IMR-90 (cell line): Measurements from ENCODE around the gene MOSPD3. TPM values are rescaled to one million over a fixed set of nuclear protein-coding genes. Genes with fewer than 3 reads are reported as not detected.
A peak's percentile ranks its signal among the peaks of the same experiment; 100 is the strongest.

Source experiments
- ATAC-seq: fragments of 200-7000 bp; cut with Tn5 transposase; 2 replicates; pipeline ENCODE4 v1.9.1; 2020; ENCODE audit warnings: low read depth, mild to moderate bottlenecking, moderate library complexity
- BruUV-seq: library from RNA; stranded (reverse); fragments of 400-500 nt; replicated peaks from 2 replicates; lab custom pipeline; 2021; lab: Mats Ljungman, UMichigan
- CTCF ChIA-PET: fragments of 300-600 bp; formaldehyde crosslinking; extraction: SDS; loops from one replicate; lab custom pipeline; 2021; ENCODE audit warnings: antibody characterized with exemption; lab: Yijun Ruan, JAX
- POLR2A ChIA-PET: fragments of 300-600 bp; sonication (Branson Sonifier 250); formaldehyde crosslinking; loops from one replicate; lab custom pipeline; 2022; ENCODE audit warnings: antibody characterized with exemption; ENCODE audit not compliant: unreplicated experiment; lab: Charles Lee
- DNase-seq: peaks from one replicate; pipeline ENCODE4 v3.0.0; 2013
- H2AFZ ChIP-seq: replicated peaks from 2 replicates; pipeline ENCODE3; 2013; ENCODE audit warnings: low read length, mild to moderate bottlenecking; ENCODE audit not compliant: poor library complexity
- H2AK5ac ChIP-seq: 2 replicates; pipeline ENCODE4 v1.6.1; 2013; ENCODE audit warnings: low read depth, low read length, inconsistent platforms
- H2AK9ac ChIP-seq: replicated peaks from 2 replicates; pipeline ENCODE3; 2013; ENCODE audit warnings: mild to moderate bottlenecking, low read depth, low read length, moderate library complexity; ENCODE audit not compliant: poor library complexity
- H2BK120ac ChIP-seq: 2 replicates; pipeline ENCODE4 v1.6.1; 2013; ENCODE audit warnings: low read depth, low read length, inconsistent platforms
- H2BK15ac ChIP-seq: 3 replicates; pipeline ENCODE4 v1.6.1; 2013; ENCODE audit warnings: low read depth, low read length, inconsistent platforms
- H2BK20ac ChIP-seq: 2 replicates; pipeline ENCODE4 v1.6.1; 2013; ENCODE audit warnings: low read depth, mild to moderate bottlenecking, inconsistent platforms, low read length, moderate library complexity
- H2BK5ac ChIP-seq: 2 replicates; pipeline ENCODE4 v1.6.1; 2013; ENCODE audit warnings: mild to moderate bottlenecking, low read depth, low read length, inconsistent platforms; ENCODE audit not compliant: poor library complexity, severe bottlenecking
- H3K14ac ChIP-seq: replicated peaks from 2 replicates; pipeline ENCODE4 v1.6.1; 2013; ENCODE audit warnings: low read depth, low read length, inconsistent platforms
- H3K18ac ChIP-seq: 2 replicates; pipeline ENCODE4 v1.6.1; 2013; ENCODE audit warnings: low read depth, low read length, control low read depth
- H3K23ac ChIP-seq: 2 replicates; pipeline ENCODE4 v1.6.1; 2013; ENCODE audit warnings: low read depth, low read length, inconsistent platforms
- H3K27ac ChIP-seq: 2 replicates; pipeline ENCODE4 v1.5.1; 2013; ENCODE audit warnings: mild to moderate bottlenecking, control low read depth, low read length; ENCODE audit not compliant: insufficient read depth
- H3K27me3 ChIP-seq: 2 replicates; pipeline ENCODE4 v1.6.1; 2013; ENCODE audit warnings: low read length; ENCODE audit not compliant: control insufficient read depth, insufficient read depth
- H3K36me3 ChIP-seq: 2 replicates; pipeline ENCODE4 v1.6.1; 2013; ENCODE audit warnings: low read length, mixed read lengths; ENCODE audit not compliant: control insufficient read depth, insufficient read depth
- H3K4ac ChIP-seq: 2 replicates; pipeline ENCODE4 v1.6.1; 2013; ENCODE audit warnings: low read depth, low read length, inconsistent platforms
- H3K4me1 ChIP-seq: 2 replicates; pipeline ENCODE4 v1.6.1; 2013; ENCODE audit warnings: low read length, mixed read lengths; ENCODE audit not compliant: control insufficient read depth, insufficient read depth
- H3K4me2 ChIP-seq: 2 replicates; pipeline ENCODE4 v1.6.1; 2013; ENCODE audit warnings: low read depth, mild to moderate bottlenecking, control low read depth, low read length, moderate library complexity
- H3K4me3 ChIP-seq: 2 replicates; pipeline ENCODE4 v1.5.1; 2013; ENCODE audit warnings: low read depth, mild to moderate bottlenecking, control low read depth, low read length, moderate library complexity; ENCODE audit not compliant: insufficient read depth
- H3K56ac ChIP-seq: 2 replicates; pipeline ENCODE4 v1.6.1; 2013; ENCODE audit warnings: low read length, inconsistent platforms; ENCODE audit not compliant: insufficient read depth; ENCODE audit errors: extremely low read depth
- H3K79me1 ChIP-seq, 2 experiments: 2 replicates each; pipeline ENCODE4 v1.6.1; 2013; ENCODE audit warnings: low read length in 2 of 2, inconsistent platforms in 1 of 2, low read depth in 1 of 2
- H3K9ac ChIP-seq: 2 replicates; pipeline ENCODE4 v1.6.1; 2013; ENCODE audit warnings: low read depth, low read length, control low read depth
- H3K9me1 ChIP-seq: 2 replicates; pipeline ENCODE4 v1.6.1; 2013; ENCODE audit warnings: low read length, inconsistent platforms; ENCODE audit not compliant: insufficient read depth
- H3K9me3 ChIP-seq: 2 replicates; pipeline ENCODE4 v1.6.1; 2013; ENCODE audit warnings: low read length; ENCODE audit not compliant: control insufficient read depth, insufficient read depth
- H4K20me1 ChIP-seq: 2 replicates; pipeline ENCODE4 v1.6.1; 2013; ENCODE audit warnings: low read length, inconsistent platforms; ENCODE audit not compliant: insufficient read depth
- H4K5ac ChIP-seq: 2 replicates; pipeline ENCODE4 v1.6.1; 2013; ENCODE audit warnings: mild to moderate bottlenecking, low read depth, low read length, control low read depth
- H4K8ac ChIP-seq, 2 experiments: 2 replicates each; pipeline ENCODE4 v1.6.1; 2013; ENCODE audit warnings: low read depth in 2 of 2, low read length in 2 of 2, control low read depth in 1 of 2, inconsistent platforms in 1 of 2
- H4K91ac ChIP-seq: 2 replicates; pipeline ENCODE4 v1.6.1; 2013; ENCODE audit warnings: low read depth, low read length, inconsistent platforms; ENCODE audit not compliant: insufficient read depth
- CHD1 ChIP-seq: IDR thresholded peaks from 2 replicates; pipeline ENCODE4 v1.6.1; 2012; ENCODE audit warnings: low read depth, low read length, improper control_type of control experiment
- CTCF ChIP-seq: conservative IDR thresholded peaks from 2 replicates; pipeline ENCODE4 v1.5.1; 2012; ENCODE audit warnings: mild to moderate bottlenecking, low read depth, low read length, improper control_type of control experiment
- USF2 ChIP-seq: fragments of 150-350 bp; IDR thresholded peaks from 2 replicates; pipeline ENCODE4 v1.6.1; 2017; ENCODE audit warnings: mild to moderate bottlenecking, antibody characterized with exemption, low read length, low read depth
- WGBS, 2 experiments: methylation state at CpG; one replicate each; pipeline versions ENCODE4 v1.1.5 to v1.1.7; 2013; ENCODE audit warnings: missing lambda C conversion rate in 2 of 2; ENCODE audit not compliant: insufficient read length in 1 of 2; ENCODE audit errors: extremely low coverage in 2 of 2; 5-methylcytosine and 5-hydroxymethylcytosine counted together
- dilution Hi-C: fragments of 300-500 bp; cut with HindIII; formaldehyde crosslinking; loops from one replicate; pipeline ENCODE4 v1.14.3; 2018; ENCODE audit warnings: low sequenced_read_pairs; ENCODE audit not compliant: unreplicated experiment
- in situ Hi-C: fragments of 300-500 bp; cut with MboI; formaldehyde crosslinking; loops from 3 replicates; pipeline ENCODE4 v1.14.3; 2019; ENCODE audit warnings: low sequenced_read_pairs, inconsistent platforms, mixed read lengths
- intact Hi-C: fragments of 100-400 bp; cut with micrococcal nuclease; formaldehyde crosslinking; loops from 2 replicates; pipeline ENCODE4 v1.10.0; 2022
- polyA plus RNA-seq, 3 experiments: library from polyadenylated mRNA; depleted of rRNA; stranded (reverse); fragments of >200 nt; gene quantifications; 2 replicates each; pipeline ENCODE4 v1.2.3, GENCODE V29; 2012; ENCODE audit warnings: low replicate concordance in 1 of 3
- total RNA-seq: library from RNA; depleted of rRNA; stranded (reverse); fragments of >200 nt; gene quantifications from 2 replicates; pipeline ENCODE4 v1.2.3, GENCODE V29; 2012

The MOSPD3 gene
- total and polyA plus RNA-seq, 2 of the 4 experiments (the other 2 are of a cell fraction) = 2.3 to 30.0 TPM

GRCh38 chr7:100572949-100573675 is 39.2 kb upstream of the MOSPD3 start (continued):
- TF ChIP-seq USF2 = no peak

GRCh38 chr7:100573691-100574361 is 38.5 kb upstream of the MOSPD3 start, which contains the start of gene SAP25:
Gene SAP25, minus strand, starts transcription at chr7:100573900. Its CDS starts 158 bp downstream, at chr7:100573742.
- Histone ChIP-seq H3K4me1 (peaks cover 2% of the 10 kb centered on the region; the same call in 1 of the 2 replicates), H2AK9ac (no peak within 1 kb of the TSS), H2BK5ac (no peak within 1 kb of the TSS), H2BK20ac (no peak within 1 kb of the TSS), H3K23ac (no peak within 1 kb of the TSS), H3K36me3 (peaks cover 42% of the 10 kb centered on the region), H3K9ac (no peak within 1 kb of the TSS), H3K18ac (no peak within 1 kb of the TSS), H3K4me2 (no peak within 1 kb of the TSS), H2AFZ (no peak within 1 kb of the TSS), H2AK5ac (no peak within 1 kb of the TSS), H4K20me1 (no peaks in the 10 kb centered on the region), H4K5ac (no peak within 1 kb of the TSS), H3K56ac (no peak within 1 kb of the TSS), H3K9me3 (no peaks in the 10 kb centered on the region), H4K91ac (no peak within 1 kb of the TSS), H3K4ac (no peak within 1 kb of the TSS), H2BK15ac (no peak within 1 kb of the TSS), H3K27ac (no peak within 1 kb of the TSS), H3K79me1 (peaks cover 0 to 5% of the 10 kb centered on the region in 2 experiments; a peak in 1 of 4 replicates), H3K14ac (no peak within 1 kb of the TSS), H2BK120ac (no peak within 1 kb of the TSS), H4K8ac (no peak within 1 kb of the TSS), H3K27me3 (peaks cover 3% of the 10 kb centered on the region; the same call in 1 of the 2 replicates), H3K4me3 (no peak within 1 kb of the TSS), H3K9me1 (peaks cover 4% of the 10 kb centered on the region; the same call in 1 of the 2 replicates)
- dilution Hi-C loops = no loop called here
- TF ChIP-seq USF2 (no peak), CTCF (peak; percentile 25; the same call in 1 of the 2 replicates), CHD1 (no peak)
- intact Hi-C loops = no loop called here
- DNase-seq = no peak
- in situ Hi-C loops = no loop called here
- CTCF ChIA-PET = no interaction called here
- 90% methylated on average over 9 of the region's 70 CpGs; no CpG with 5 or more reads in 1 of the 2 experiments for WGBS, 2 experiments
- no TSS peak for BruUV-seq
- no peak for ATAC-seq
- POLR2A ChIA-PET = no interaction called here
